T-helper 1 cell (primary cell): ENCODE results near the gene ZNF497.
A peak's percentile ranks its signal among the peaks of the same experiment; 100 is the strongest.

ENCODE experiments used
- DNase-seq, 5 donors: peaks; one replicate each; pipeline ENCODE4 v3.0.0-alpha.2; 2012 to 2020

The ZNF497 gene

GRCh38 chr19:58305932-58306323, 56.6 kb downstream of the ZNF497 start:
- DNase-seq: peak in 1 of 5 donors; percentile 19

DNA sequence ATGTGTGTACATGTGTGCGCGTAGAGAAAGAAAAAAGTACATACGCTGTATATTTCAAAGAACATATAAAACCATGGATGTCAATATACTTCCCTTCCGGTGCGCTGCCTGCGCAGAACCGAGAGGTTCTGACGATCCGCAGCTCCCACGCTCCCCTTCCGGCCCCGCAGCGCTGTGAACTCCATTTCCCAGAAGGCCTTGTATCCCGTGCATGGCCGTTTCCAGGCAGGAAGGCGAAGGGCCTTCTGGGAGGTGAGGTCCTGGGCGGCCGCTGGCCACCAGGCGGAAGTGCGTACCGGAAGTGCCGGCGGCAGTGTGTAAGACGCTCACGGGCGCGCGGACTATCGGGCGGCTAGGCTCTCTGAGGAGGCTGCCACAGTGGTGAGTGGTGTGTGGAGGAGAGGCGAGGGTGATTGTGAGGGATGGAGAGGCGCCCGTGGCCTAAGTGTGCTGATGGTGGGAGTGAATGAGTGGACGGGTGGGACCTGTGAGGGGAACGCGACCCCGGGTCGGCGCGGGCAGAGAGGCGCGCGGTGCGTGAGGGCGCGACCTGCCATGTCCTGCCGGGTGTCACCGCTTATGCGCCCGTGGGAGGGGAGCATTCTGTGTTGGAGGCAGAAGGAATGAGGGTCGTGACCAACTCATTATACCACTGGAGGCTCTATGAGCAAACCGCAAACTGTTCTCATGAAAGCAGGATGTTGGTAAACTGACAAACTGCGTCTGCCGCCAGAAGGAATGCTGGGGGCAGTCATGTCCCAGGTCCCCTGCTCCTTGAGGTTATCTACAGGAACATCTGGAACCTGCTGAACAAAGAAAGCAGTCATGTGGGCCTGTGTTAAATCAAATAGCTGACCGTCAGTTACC, 57.3 kb downstream of the ZNF497 start, which contains the start of gene ERVK3-1:
Gene ERVK3-1 (plus strand): TSS at position 313 of the 867 bp plus-strand sequence. CDS start 6,792 bp downstream, outside the sequence.
- peak; percentile 90 to 99 (median 93) for DNase-seq

DNA sequence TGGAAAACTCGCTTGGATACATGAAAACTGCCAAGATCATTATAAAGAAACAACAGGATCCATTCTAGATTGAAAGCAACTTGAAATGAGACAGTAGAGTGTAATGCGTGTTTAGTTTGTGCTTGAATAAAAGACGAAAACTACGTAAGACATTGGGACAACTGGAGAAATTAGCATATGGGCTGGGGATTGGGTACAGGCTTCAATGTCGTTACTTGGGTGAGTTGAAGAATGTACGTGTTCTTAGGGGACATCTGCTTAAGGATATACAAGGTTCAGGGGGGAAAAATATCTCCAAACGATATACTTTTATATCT, 57.8 kb downstream of the ZNF497 start:
- DNase-seq: no peak
